ENCODE measurements around the gene GEMIN7.

DNA sequence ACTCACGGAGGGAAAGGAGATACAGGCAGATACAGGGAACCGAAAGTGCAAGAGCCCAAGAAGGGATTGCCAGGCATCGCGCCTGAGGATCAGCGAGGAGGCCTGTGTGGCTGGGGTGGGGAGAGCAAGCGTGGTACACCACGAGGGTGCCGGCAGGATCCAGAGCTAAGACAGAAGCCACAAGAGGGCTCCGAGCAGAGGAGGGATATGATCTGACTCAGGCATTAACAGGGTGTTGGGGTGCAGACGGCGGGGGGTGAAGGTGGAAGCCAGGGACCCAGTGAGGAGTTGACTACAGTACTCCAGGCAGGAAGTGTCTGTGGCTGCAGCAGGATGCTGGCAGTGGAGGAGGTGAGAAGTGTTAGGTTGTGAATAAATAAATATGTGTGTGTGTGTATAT is 8.5 kb downstream of the GEMIN7 start:
- TF ChIP-seq, protein P1, sequence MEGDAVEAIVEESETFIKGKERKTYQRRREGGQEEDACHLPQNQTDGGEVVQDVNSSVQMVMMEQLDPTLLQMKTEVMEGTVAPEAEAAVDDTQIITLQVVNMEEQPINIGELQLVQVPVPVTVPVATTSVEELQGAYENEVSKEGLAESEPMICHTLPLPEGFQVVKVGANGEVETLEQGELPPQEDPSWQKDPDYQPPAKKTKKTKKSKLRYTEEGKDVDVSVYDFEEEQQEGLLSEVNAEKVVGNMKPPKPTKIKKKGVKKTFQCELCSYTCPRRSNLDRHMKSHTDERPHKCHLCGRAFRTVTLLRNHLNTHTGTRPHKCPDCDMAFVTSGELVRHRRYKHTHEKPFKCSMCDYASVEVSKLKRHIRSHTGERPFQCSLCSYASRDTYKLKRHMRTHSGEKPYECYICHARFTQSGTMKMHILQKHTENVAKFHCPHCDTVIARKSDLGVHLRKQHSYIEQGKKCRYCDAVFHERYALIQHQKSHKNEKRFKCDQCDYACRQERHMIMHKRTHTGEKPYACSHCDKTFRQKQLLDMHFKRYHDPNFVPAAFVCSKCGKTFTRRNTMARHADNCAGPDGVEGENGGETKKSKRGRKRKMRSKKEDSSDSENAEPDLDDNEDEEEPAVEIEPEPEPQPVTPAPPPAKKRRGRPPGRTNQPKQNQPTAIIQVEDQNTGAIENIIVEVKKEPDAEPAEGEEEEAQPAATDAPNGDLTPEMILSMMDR (IDR thresholded peaks at IDR 0.05; ENCODE audit: low read length) = no peak
- no peak for TF ChIP-seq EZH2 (IDR thresholded peaks at IDR 0.05; ENCODE audit: borderline replicate concordance, low read length)

All from OCI-LY1 (cell line).